Measurements from ENCODE around the gene MYMK. TPM values are rescaled to one million over a fixed set of nuclear protein-coding genes. Genes with fewer than 3 reads are reported as not detected.

MYMK gene
- total and polyA plus RNA-seq, 2 of the 13 experiments (the other 11 are each of a cell fraction or from before 2014, with no cell fraction given), result not detected

DNA sequence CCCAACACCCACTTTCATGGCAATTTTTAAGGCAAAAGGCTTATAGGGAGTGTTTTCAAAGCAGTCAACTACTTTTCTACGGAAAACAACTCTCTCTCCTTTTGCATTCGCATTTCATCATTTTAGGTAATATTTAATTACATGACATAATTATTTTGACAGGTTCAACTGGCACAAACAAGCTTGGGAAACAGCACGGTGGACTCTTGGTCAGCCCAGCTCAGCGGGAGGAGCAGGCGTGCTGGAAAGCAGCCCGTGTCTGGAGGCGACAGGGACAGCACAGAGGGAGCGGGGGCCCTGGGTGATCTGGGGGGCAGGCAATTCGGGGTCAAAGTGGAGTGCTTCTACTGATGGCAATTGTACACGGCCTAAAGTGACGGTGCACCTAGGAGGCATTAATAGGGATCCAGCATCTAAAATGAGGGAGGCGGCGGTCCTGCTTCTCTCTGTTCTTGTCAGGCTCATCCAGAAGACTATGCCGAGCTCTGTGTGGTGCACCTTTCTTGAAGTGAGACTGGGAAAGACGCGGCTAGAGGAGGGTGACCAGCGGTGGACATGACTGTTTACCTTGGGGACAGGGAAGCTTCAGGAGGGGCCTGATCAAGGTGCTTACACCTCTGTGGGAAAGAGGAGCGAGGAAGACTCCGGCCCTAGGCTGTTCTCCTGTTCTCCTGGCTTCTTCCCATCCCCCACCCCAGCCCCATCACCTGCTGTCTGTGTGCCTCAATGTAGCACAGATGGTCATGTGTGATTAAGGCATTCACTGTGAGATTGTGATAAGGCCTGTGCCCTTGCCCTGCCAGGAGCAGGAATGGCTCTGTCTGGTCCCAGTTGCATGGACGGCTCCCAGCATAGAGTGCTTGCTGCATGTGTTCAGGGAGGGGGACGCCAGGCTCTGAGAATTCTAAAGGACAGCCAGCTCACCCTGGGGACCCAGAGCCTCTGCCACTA lies 3.4 kb downstream of the MYMK start (continued):
- TF ChIP-seq MEIS1 (CRISPR knock-in tag; IDR thresholded peaks at IDR 0.05; ENCODE audit: borderline replicate concordance) (no peak), HNF4A (CRISPR knock-in tag; IDR thresholded peaks at IDR 0.05) (peak; percentile 63), ADNP (CRISPR knock-in tag; IDR thresholded peaks at IDR 0.05) (no peak), ZNF644 (CRISPR knock-in tag; IDR thresholded peaks at IDR 0.05; ENCODE audit: low read depth) (no peak), GFI1 (CRISPR knock-in tag; IDR thresholded peaks at IDR 0.05; ENCODE audit: borderline replicate concordance) (no peak), KLF9 (CRISPR knock-in tag; IDR thresholded peaks at IDR 0.05; ENCODE audit: low read depth) (no peak), HDAC2 (CRISPR knock-in tag; IDR thresholded peaks at IDR 0.05) (no peak), FOSL2 (CRISPR knock-in tag; IDR thresholded peaks at IDR 0.05) (no peak), NFIC (IDR thresholded peaks at IDR 0.05; ENCODE audit: low read length) (no peak), ZNF772 (CRISPR knock-in tag; IDR thresholded peaks at IDR 0.05) (no peak), SMARCE1 (IDR thresholded peaks at IDR 0.05; ENCODE audit: borderline replicate concordance) (no peak), SMAD1 (CRISPR knock-in tag; IDR thresholded peaks at IDR 0.05; ENCODE audit: borderline replicate concordance, low read depth) (0 out of 2 replicates have a peak, but pooled peaks have one; percentile 42)
- TF ChIP-seq, protein P1, sequence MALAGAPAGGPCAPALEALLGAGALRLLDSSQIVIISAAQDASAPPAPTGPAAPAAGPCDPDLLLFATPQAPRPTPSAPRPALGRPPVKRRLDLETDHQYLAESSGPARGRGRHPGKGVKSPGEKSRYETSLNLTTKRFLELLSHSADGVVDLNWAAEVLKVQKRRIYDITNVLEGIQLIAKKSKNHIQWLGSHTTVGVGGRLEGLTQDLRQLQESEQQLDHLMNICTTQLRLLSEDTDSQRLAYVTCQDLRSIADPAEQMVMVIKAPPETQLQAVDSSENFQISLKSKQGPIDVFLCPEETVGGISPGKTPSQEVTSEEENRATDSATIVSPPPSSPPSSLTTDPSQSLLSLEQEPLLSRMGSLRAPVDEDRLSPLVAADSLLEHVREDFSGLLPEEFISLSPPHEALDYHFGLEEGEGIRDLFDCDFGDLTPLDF (CRISPR knock-in tag; IDR thresholded peaks at IDR 0.05), result no peak
- TF ChIP-seq, protein P2, sequence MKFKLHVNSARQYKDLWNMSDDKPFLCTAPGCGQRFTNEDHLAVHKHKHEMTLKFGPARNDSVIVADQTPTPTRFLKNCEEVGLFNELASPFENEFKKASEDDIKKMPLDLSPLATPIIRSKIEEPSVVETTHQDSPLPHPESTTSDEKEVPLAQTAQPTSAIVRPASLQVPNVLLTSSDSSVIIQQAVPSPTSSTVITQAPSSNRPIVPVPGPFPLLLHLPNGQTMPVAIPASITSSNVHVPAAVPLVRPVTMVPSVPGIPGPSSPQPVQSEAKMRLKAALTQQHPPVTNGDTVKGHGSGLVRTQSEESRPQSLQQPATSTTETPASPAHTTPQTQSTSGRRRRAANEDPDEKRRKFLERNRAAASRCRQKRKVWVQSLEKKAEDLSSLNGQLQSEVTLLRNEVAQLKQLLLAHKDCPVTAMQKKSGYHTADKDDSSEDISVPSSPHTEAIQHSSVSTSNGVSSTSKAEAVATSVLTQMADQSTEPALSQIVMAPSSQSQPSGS (CRISPR knock-in tag; IDR thresholded peaks at IDR 0.05), result 0 out of 2 replicates have a peak, but pooled peaks have one; percentile 35
- TF ChIP-seq, protein P3, sequence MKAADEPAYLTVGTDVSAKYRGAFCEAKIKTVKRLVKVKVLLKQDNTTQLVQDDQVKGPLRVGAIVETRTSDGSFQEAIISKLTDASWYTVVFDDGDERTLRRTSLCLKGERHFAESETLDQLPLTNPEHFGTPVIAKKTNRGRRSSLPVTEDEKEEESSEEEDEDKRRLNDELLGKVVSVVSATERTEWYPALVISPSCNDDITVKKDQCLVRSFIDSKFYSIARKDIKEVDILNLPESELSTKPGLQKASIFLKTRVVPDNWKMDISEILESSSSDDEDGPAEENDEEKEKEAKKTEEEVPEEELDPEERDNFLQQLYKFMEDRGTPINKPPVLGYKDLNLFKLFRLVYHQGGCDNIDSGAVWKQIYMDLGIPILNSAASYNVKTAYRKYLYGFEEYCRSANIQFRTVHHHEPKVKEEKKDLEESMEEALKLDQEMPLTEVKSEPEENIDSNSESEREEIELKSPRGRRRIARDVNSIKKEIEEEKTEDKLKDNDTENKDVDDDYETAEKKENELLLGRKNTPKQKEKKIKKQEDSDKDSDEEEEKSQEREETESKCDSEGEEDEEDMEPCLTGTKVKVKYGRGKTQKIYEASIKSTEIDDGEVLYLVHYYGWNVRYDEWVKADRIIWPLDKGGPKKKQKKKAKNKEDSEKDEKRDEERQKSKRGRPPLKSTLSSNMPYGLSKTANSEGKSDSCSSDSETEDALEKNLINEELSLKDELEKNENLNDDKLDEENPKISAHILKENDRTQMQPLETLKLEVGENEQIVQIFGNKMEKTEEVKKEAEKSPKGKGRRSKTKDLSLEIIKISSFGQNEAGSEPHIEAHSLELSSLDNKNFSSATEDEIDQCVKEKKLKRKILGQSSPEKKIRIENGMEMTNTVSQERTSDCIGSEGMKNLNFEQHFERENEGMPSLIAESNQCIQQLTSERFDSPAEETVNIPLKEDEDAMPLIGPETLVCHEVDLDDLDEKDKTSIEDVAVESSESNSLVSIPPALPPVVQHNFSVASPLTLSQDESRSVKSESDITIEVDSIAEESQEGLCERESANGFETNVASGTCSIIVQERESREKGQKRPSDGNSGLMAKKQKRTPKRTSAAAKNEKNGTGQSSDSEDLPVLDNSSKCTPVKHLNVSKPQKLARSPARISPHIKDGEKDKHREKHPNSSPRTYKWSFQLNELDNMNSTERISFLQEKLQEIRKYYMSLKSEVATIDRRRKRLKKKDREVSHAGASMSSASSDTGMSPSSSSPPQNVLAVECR (CRISPR knock-in tag; IDR thresholded peaks at IDR 0.05; ENCODE audit: borderline replicate concordance), result peak; percentile 18; the same call in 1 of the 2 replicates
- TF ChIP-seq, protein P4, sequence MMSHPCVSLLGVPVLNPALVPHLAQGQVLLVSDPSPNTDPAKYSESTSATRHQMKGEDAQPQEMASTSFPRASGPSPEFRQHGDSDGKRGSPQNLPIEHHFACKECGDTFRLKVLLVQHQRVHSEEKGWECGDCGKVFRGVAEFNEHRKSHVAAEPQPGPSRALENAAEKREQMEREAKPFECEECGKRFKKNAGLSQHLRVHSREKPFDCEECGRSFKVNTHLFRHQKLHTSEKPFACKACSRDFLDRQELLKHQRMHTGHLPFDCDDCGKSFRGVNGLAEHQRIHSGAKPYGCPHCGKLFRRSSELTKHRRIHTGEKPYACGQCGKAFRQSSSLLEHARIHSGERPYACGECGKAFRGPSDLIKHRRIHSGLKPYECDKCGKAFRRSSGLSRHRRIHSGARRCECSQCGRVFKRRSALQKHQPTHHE (CRISPR knock-in tag; IDR thresholded peaks at IDR 0.05; ENCODE audit: borderline replicate concordance), result no peak
- TF ChIP-seq, protein P5, sequence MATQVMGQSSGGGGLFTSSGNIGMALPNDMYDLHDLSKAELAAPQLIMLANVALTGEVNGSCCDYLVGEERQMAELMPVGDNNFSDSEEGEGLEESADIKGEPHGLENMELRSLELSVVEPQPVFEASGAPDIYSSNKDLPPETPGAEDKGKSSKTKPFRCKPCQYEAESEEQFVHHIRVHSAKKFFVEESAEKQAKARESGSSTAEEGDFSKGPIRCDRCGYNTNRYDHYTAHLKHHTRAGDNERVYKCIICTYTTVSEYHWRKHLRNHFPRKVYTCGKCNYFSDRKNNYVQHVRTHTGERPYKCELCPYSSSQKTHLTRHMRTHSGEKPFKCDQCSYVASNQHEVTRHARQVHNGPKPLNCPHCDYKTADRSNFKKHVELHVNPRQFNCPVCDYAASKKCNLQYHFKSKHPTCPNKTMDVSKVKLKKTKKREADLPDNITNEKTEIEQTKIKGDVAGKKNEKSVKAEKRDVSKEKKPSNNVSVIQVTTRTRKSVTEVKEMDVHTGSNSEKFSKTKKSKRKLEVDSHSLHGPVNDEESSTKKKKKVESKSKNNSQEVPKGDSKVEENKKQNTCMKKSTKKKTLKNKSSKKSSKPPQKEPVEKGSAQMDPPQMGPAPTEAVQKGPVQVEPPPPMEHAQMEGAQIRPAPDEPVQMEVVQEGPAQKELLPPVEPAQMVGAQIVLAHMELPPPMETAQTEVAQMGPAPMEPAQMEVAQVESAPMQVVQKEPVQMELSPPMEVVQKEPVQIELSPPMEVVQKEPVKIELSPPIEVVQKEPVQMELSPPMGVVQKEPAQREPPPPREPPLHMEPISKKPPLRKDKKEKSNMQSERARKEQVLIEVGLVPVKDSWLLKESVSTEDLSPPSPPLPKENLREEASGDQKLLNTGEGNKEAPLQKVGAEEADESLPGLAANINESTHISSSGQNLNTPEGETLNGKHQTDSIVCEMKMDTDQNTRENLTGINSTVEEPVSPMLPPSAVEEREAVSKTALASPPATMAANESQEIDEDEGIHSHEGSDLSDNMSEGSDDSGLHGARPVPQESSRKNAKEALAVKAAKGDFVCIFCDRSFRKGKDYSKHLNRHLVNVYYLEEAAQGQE (IDR thresholded peaks at IDR 0.05; ENCODE audit: borderline replicate concordance in 1 of 2, low read depth in 1 of 2, low read length in 2 of 2), result no peak
